Small intestine (tissue), 4 donors: Measurements from ENCODE around the gene INPP5K. TPM values are rescaled to one million over a fixed set of nuclear protein-coding genes. Genes with fewer than 3 reads are reported as not detected.

Source experiments
- polyA plus RNA-seq, 4 donors: library from polyadenylated mRNA; stranded (reverse) in 3 of 4; unstranded in 1 of 4; fragments of 200-250 nt in 3 of 4; fragments of 120-200 nt in 1 of 4; gene quantifications; one replicate each; pipeline versions ENCODE4 v1.2.1 to v1.2.3, GENCODE V29; 2013
- donor health status: healthy with polysubstance abuse.
- donor health status: Bipolar disorder and iron deficiency.
- donor health status: healthy.

Gene INPP5K
- polyA plus RNA-seq, 4 donors, result 17.0 to 28.1 (median 24.3) TPM

Other genes with a start within 250 kb of the INPP5K start
- not detected for gene BHLHA9, start 246.2 kb downstream of the INPP5K start, polyA plus RNA-seq
- 1 to 10 TPM in 1 of 4 donors, under 1 TPM in 1, not detected in 2; 0.01 to 4.3 TPM for gene TRARG1, start 236.9 kb downstream of the INPP5K start, polyA plus RNA-seq
- 100 to 1,000 TPM; 235 to 618 (median 321) TPM for gene YWHAE, start 116.4 kb downstream of the INPP5K start, polyA plus RNA-seq
- gene CRK, start 60.4 kb downstream of the INPP5K start, polyA plus RNA-seq, result 10 to 100 TPM; 31.2 to 42.9 (median 41.0) TPM
- 10 to 100 TPM; 51.1 to 67.1 (median 59.8) TPM for gene MYO1C, start 23.9 kb downstream of the INPP5K start, polyA plus RNA-seq
- gene PITPNA, start 46.2 kb upstream of the INPP5K start, polyA plus RNA-seq, result 10 to 100 TPM; 39.8 to 83.5 (median 49.5) TPM
- gene SLC43A2, start 112.2 kb upstream of the INPP5K start, polyA plus RNA-seq, result 10 to 100 TPM in 2 of 4 donors, 1 to 10 TPM in 2; 2.9 to 31.5 (median 9.9) TPM
- gene SCARF1, start 129.1 kb upstream of the INPP5K start, polyA plus RNA-seq, result 1 to 10 TPM; 4.2 to 10.0 (median 8.3) TPM
- gene RILP, start 133.3 kb upstream of the INPP5K start, polyA plus RNA-seq, result 100 to 1,000 TPM in 1 of 4 donors, 10 to 100 TPM in 2, 1 to 10 TPM in 1; 7.3 to 122 (median 54.9) TPM
- gene PRPF8, start 168.3 kb upstream of the INPP5K start, polyA plus RNA-seq, result 100 to 1,000 TPM in 1 of 4 donors, 10 to 100 TPM in 3; 61.1 to 162 (median 75.0) TPM
- 10 to 100 TPM in 1 of 4 donors, 1 to 10 TPM in 3; 1.8 to 10.3 (median 6.5) TPM for gene TLCD2, start 193.8 kb upstream of the INPP5K start, polyA plus RNA-seq
- 10 to 100 TPM; 14.6 to 23.4 (median 16.4) TPM for gene WDR81, start 208.1 kb upstream of the INPP5K start, polyA plus RNA-seq
- 10 to 100 TPM in 1 of 4 donors, 1 to 10 TPM in 2, under 1 TPM in 1; 0.89 to 29.9 (median 3.1) TPM for gene SERPINF2, start 226.3 kb upstream of the INPP5K start, polyA plus RNA-seq
- gene SERPINF1, start 245.4 kb upstream of the INPP5K start, polyA plus RNA-seq, result 100 to 1,000 TPM in 1 of 4 donors, 10 to 100 TPM in 2, 1 to 10 TPM in 1; 7.2 to 118 (median 20.5) TPM